ENCODE results near the gene MME.

The MME gene

DNA sequence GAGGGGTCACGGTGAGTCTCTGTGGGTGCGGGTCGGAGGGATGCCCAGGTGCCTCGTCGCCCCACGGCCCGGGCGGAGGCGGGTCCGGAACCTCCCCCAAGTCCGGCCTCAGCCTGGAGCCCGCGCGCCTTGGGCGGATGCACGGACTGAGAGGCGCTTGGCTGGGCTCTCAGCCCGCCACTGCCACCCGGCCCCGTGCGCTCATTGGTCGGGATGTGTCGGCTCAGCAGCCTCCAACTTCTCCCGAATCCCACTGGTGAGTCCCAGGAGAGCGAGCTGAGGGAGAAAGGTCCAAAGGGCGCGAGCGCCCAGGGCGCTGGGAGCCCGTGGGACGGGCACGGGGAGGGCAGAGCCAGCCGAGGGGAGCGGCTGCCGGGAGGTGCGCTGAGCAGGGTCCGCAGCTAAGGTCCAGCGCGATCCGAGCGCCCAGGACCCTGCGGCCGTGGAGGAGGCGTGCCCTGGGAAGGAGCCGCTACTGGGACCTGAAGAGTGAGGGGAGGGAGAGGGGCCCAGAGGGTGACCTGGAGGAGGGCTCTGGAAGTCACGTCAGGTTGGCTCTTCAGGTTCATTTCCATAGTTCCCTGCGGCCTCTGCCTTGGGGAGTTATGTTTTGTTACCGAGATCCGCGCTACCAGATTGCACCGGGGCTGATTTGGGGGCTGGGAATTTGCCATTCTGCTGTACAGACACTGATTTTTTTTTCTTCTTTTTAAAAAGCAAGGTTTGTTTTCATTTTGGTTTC, at the start of gene MME:
TSS of gene MME (plus strand) at position 574 of the 742 bp plus-strand sequence. CDS start 3,849 bp downstream, outside the sequence.
- 0 out of 2 replicates have a peak within 1 kb of the TSS, but pooled peaks have one; percentile 9 for H3K27ac ChIP-seq
- TF ChIP-seq CTCF (IDR thresholded peaks at IDR 0.05) = no peak
- TF ChIP-seq ZFX (IDR thresholded peaks at IDR 0.05; ENCODE audit: borderline replicate concordance) = no peak

GRCh38 chr3:155031186-155031585, 48.9 kb upstream of the MME start:
- no peak for TF ChIP-seq ZFX (IDR thresholded peaks at IDR 0.05; ENCODE audit: borderline replicate concordance)
- no peak for TF ChIP-seq CTCF (IDR thresholded peaks at IDR 0.05)
- no peak overlapping the region for H3K27ac ChIP-seq

GRCh38 chr3:155032918-155033317, 47.2 kb upstream of the MME start:
- TF ChIP-seq ZFX (IDR thresholded peaks at IDR 0.05; ENCODE audit: borderline replicate concordance) = no peak
- TF ChIP-seq CTCF (IDR thresholded peaks at IDR 0.05) = no peak
- H3K27ac ChIP-seq = no peak overlapping the region

GRCh38 chr3:155034786-155035185, 45.3 kb upstream of the MME start:
- no peak overlapping the region for H3K27ac ChIP-seq
- TF ChIP-seq CTCF (IDR thresholded peaks at IDR 0.05) = no peak
- no peak for TF ChIP-seq ZFX (IDR thresholded peaks at IDR 0.05; ENCODE audit: borderline replicate concordance)

- no peak overlapping the region for H3K27ac ChIP-seq
- no peak for TF ChIP-seq ZFX (IDR thresholded peaks at IDR 0.05; ENCODE audit: borderline replicate concordance)
- TF ChIP-seq CTCF (IDR thresholded peaks at IDR 0.05) = no peak
Observed at GRCh38 chr3:155035553-155035952, 44.6 kb upstream of the MME start.

DNA sequence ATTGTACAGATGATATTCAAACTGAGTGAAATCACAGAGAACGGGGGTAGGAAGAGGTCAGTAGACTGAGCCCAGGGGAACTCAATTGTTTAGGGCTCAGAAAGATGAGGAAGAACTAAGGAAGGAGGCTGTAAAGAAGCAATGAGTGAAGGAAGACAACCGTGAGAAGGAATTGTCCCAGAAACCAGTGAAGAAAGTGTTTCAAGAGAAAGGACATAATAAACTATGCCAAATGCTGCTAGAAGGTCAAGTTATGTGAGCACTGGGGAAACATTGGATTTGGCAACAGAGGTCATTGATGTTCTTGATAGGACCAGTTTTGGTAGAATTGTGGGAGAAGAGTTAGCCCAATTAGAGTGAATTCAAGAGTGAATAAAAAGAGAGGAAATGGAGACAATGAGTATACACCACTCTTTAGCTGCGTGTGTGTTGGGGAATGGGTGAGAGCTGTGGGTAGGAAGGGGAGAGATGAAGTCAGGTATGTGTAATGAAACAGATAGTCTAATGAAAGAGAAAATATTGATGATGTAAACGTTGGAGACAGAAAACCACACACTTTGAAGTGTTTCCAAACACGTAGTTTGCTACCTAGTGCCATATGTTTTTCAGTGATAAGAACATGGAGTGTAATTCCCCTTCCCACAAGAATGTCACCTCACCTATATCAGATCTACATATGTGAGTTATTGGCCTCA, 42.5 kb upstream of the MME start:
- no peak overlapping the region for H3K27ac ChIP-seq
- TF ChIP-seq ZFX (IDR thresholded peaks at IDR 0.05; ENCODE audit: borderline replicate concordance) = no peak

DNA sequence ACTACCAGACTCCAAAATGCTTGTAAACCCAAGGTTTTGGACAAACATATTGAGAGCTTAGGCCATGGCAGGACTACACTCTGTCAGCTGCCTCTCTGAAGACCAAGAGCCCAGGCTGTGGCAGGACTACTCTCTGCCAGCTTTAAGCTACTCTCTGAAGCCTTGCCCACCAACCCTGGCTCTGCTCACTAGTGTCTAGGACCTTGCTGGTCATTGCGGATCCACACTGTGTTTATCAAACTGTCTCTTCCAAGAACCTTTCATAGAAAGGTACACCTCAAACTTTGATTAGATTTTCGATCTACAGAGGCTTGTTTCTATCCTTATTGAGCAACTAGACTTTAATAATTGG, 41.9 kb upstream of the MME start:
- no peak overlapping the region for H3K27ac ChIP-seq
- TF ChIP-seq ZFX (IDR thresholded peaks at IDR 0.05; ENCODE audit: borderline replicate concordance) = no peak

- TF ChIP-seq CTCF (IDR thresholded peaks at IDR 0.05) = no peak
- no peak for TF ChIP-seq ZFX (IDR thresholded peaks at IDR 0.05; ENCODE audit: borderline replicate concordance)
- no peak overlapping the region for H3K27ac ChIP-seq
Observed at GRCh38 chr3:155046935-155047334, 33.2 kb upstream of the MME start.

All from 22Rv1 (cell line).